ENCODE results near the gene MAP3K3.

DNA sequence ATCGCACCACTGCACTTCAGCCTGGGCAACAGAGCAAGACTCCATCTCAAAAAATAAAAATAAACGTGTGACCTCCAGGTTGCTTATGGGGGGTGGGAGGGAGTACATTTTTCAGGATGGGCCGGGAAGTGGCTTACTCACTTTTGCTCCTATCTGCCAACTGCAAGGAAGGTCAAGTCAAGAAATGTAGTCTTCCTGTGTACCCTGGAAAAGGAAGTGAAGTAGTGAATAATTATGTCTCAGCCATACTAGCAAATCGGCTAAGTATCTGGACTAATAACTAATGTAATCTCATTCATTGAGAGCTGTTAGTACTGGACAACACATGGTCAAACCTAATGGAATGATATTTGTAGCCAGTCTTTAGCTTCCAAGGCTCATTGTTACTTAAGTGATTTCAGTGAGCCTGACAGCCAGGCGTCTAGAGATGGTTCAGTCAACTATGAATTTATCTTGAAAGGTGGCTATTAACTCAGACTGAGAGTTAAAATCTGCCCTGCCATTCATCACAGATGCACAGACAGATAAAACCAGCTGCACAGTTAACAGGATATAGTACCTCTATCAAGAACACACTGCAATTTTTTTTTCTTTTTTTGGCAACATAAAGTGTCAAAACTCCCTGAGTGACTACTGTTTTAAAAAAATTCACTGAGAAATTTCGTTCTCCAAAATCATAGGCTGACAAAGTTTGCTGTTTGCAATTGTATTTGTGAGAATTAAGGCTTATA, 25.2 kb upstream of the MAP3K3 start:
- peak; percentile 43; the same call in 1 of the 2 replicates for TF ChIP-seq GATA2 (IDR thresholded peaks at IDR 0.05; ENCODE audit: low read depth, low read length)
- no peak; the same call in 1 of the 2 replicates for TF ChIP-seq GATA3 (IDR thresholded peaks at IDR 0.05; ENCODE audit: low read depth, low read length)

Measured in SH-SY5Y (cell line).